ENCODE measurements around the gene WDPCP.

- TF ChIP-seq CTCF (conservative IDR thresholded peaks at IDR 0.05; ENCODE audit: low read length) (no peak), EZH2phosphoT487 (IDR thresholded peaks at IDR 0.05; ENCODE audit: borderline replicate concordance, low read depth, low read length) (no peak)
Measured at GRCh38 chr2:63627866-63628265, 39.6 kb upstream of the WDPCP start.

Measured in OCI-LY7 (cell line).